A549 (cell line): Measurements from ENCODE around the gene PLEKHA7. TPM values are rescaled to one million over a fixed set of nuclear protein-coding genes. Genes with fewer than 3 reads are reported as not detected.

ENCODE experiments used
- ATAC-seq, 2 experiments: fragments of 200-7000 bp in 1 of 2; fragments of >200 bp in 1 of 2; cut with Nextera tagmentation in 1 of 2; cut with Tn5 transposase in 1 of 2; 3 replicates each; pipeline versions ENCODE4 v1.8.0 to v1.9.1; 2018 to 2020; ENCODE audit warnings: mild to moderate bottlenecking in 1 of 2, moderate library complexity in 1 of 2
- CTCF ChIA-PET: fragments of 300-600 bp; sonication (Branson Sonifier 250); formaldehyde crosslinking; extraction: SDS; loops from one replicate; lab custom pipeline; 2021; ENCODE audit warnings: antibody characterized with exemption, inconsistent platforms; lab: Yijun Ruan, JAX
- POLR2A ChIA-PET: fragments of 350-600 bp; formaldehyde crosslinking; extraction: SDS; loops from one replicate; lab custom pipeline; 2021; ENCODE audit warnings: antibody characterized with exemption, inconsistent platforms; lab: Yijun Ruan, JAX
- DNase-seq, 2 experiments: peaks; one replicate each; pipeline versions ENCODE4 v3.0.0 to v3.0.0-alpha.2; 2011 to 2016; ENCODE audit warnings: low read depth in 1 of 2, low spot score in 1 of 2
- FAIRE-seq: peaks from 2 replicates; lab custom pipeline; 2011; peaks lifted over from hg19 to GRCh38; lab: Jason Lieb, UNC
- H3K27ac ChIP-seq, 2 experiments: fragments of >200 bp; sonication (Bioruptor Twin); formaldehyde crosslinking; 3 replicates each; pipeline ENCODE4 v1.5.1; 2016 to 2017
- H3K4me1 ChIP-seq: fragments of >200 bp; sonication (Bioruptor Twin); formaldehyde crosslinking; 3 replicates; pipeline ENCODE4 v1.6.1; 2016
- H3K4me2 ChIP-seq: fragments of >200 bp; sonication (Bioruptor Twin); formaldehyde crosslinking; 3 replicates; pipeline ENCODE4 v1.6.1; 2016
- H3K4me3 ChIP-seq: fragments of >200 bp; sonication (Bioruptor Twin); formaldehyde crosslinking; 3 replicates; pipeline ENCODE4 v1.5.1; 2016
- H3K9me3 ChIP-seq: fragments of >200 bp; sonication (Bioruptor Twin); formaldehyde crosslinking; 3 replicates; pipeline ENCODE4 v1.6.1; 2016
- BCL3 ChIP-seq: fragments of >200 bp; sonication (Bioruptor Twin); formaldehyde crosslinking; IDR thresholded peaks from 3 replicates; pipeline ENCODE4 v1.6.1; 2016
- CBX2 ChIP-seq: fragments of 200-600 bp; sonication (generic); IDR thresholded peaks from 2 replicates; pipeline ENCODE4 v1.6.1; 2016; ENCODE audit warnings: low read depth, mild to moderate bottlenecking, borderline replicate concordance
- CTCF ChIP-seq: fragments of >200 bp; sonication (Bioruptor Twin); formaldehyde crosslinking; IDR thresholded peaks from 3 replicates; pipeline ENCODE4 v1.5.1; 2016
- E2F6 ChIP-seq: IDR thresholded peaks from 2 replicates; pipeline ENCODE4 v1.6.1; 2012; ENCODE audit warnings: low read depth, borderline replicate concordance
- EHMT2 ChIP-seq: fragments of 200-600 bp; sonication (generic); IDR thresholded peaks from 2 replicates; pipeline ENCODE4 v1.6.1; 2016; ENCODE audit warnings: antibody characterized with exemption, low read depth, mild to moderate bottlenecking, moderate library complexity
- ESRRA ChIP-seq: fragments of 150-350 bp; IDR thresholded peaks from 2 replicates; pipeline ENCODE4 v1.6.1; 2014; ENCODE audit warnings: mild to moderate bottlenecking, low read length, borderline replicate concordance
- FOSB ChIP-seq: fragments of 250-450 bp; sonication (Bioruptor Pico); IDR thresholded peaks from 2 replicates; pipeline ENCODE4 v1.5.0; 2020; ENCODE audit warnings: mild to moderate bottlenecking, moderate library complexity
- FOSL2 ChIP-seq, 2 experiments: fragments of 450-650 bp in 1 of 2; fragments of >200 bp in 1 of 2; sonication (Bioruptor Twin) in 1 of 2; formaldehyde crosslinking; IDR thresholded peaks; 2 replicates each; pipeline versions ENCODE4 v1.5.0 to v1.6.1; 2016 to 2020; ENCODE audit warnings: mild to moderate bottlenecking in 1 of 2, moderate library complexity in 1 of 2
- FOXS1 ChIP-seq: fragments of 250-450 bp; sonication (Bioruptor Pico); IDR thresholded peaks from 2 replicates; pipeline ENCODE4 v1.5.0; 2020; ENCODE audit warnings: mild to moderate bottlenecking, moderate library complexity
- HES2 ChIP-seq: fragments of >200 bp; sonication (Bioruptor Twin); formaldehyde crosslinking; IDR thresholded peaks from 2 replicates; pipeline ENCODE4 v1.6.1; 2016
- HEYL ChIP-seq: fragments of 250-450 bp; sonication (Bioruptor Pico); IDR thresholded peaks from 2 replicates; pipeline ENCODE4 v1.8.0; 2021; ENCODE audit warnings: mild to moderate bottlenecking, moderate library complexity
- HOXA7 ChIP-seq: fragments of 250-450 bp; sonication (Bioruptor Pico); IDR thresholded peaks from 2 replicates; pipeline ENCODE4 v1.5.0; 2020; ENCODE audit warnings: mild to moderate bottlenecking, moderate library complexity
- HOXB5 ChIP-seq: fragments of 250-450 bp; sonication (Bioruptor Pico); IDR thresholded peaks from 2 replicates; pipeline ENCODE4 v1.5.0; 2020; ENCODE audit warnings: mild to moderate bottlenecking, moderate library complexity
- JUN ChIP-seq, 2 experiments: fragments of >200 bp; sonication (Bioruptor Twin); formaldehyde crosslinking; IDR thresholded peaks; 2 replicates in 1 of 2; 3 replicates in 1 of 2; pipeline ENCODE4 v1.6.1; 2016 to 2017
- JUNB ChIP-seq: fragments of >200 bp; sonication (Bioruptor Twin); formaldehyde crosslinking; IDR thresholded peaks from 2 replicates; pipeline ENCODE4 v1.6.1; 2016
- KDM1A ChIP-seq: fragments of 200-600 bp; sonication (generic); IDR thresholded peaks from 2 replicates; pipeline ENCODE4 v1.6.1; 2016; ENCODE audit warnings: low read depth, mild to moderate bottlenecking
- KDM5A ChIP-seq: fragments of 200-600 bp; sonication (generic); IDR thresholded peaks from 2 replicates; pipeline ENCODE4 v1.6.1; 2016; ENCODE audit warnings: antibody characterized with exemption, mild to moderate bottlenecking
- MAX ChIP-seq: IDR thresholded peaks from 2 replicates; pipeline ENCODE4 v1.6.1; 2012
- MAZ ChIP-seq: fragments of 150-350 bp; IDR thresholded peaks from 2 replicates; pipeline ENCODE4 v1.6.1; 2014; ENCODE audit warnings: antibody characterized with exemption, low read depth, low read length, borderline replicate concordance
- MYC ChIP-seq: IDR thresholded peaks from 2 replicates; pipeline ENCODE4 v1.6.1; 2012; ENCODE audit warnings: mild to moderate bottlenecking, inconsistent platforms, low read length, improper control_type of control experiment, borderline replicate concordance
- NFE2L2 ChIP-seq: fragments of 150-350 bp; conservative IDR thresholded peaks from 2 replicates; pipeline ENCODE4 v1.6.1; 2014; ENCODE audit warnings: low read length
- NPAS2 ChIP-seq: fragments of 250-450 bp; sonication (Bioruptor Pico); IDR thresholded peaks from 2 replicates; pipeline ENCODE4 v1.8.0; 2022; ENCODE audit warnings: mild to moderate bottlenecking, moderate library complexity, borderline replicate concordance
- NR3C1 ChIP-seq: fragments of >200 bp; sonication (Bioruptor Twin); formaldehyde crosslinking; IDR thresholded peaks from 3 replicates; pipeline ENCODE4 v1.6.1; 2017
- PBX3 ChIP-seq: IDR thresholded peaks from 2 replicates; pipeline ENCODE4 v1.6.1; 2012
- PHF8 ChIP-seq: fragments of 200-600 bp; sonication (generic); IDR thresholded peaks from 2 replicates; pipeline ENCODE4 v1.6.1; 2016; ENCODE audit warnings: low read depth, mild to moderate bottlenecking, antibody characterized with exemption, moderate library complexity, borderline replicate concordance
- POLR2A ChIP-seq: IDR thresholded peaks from 2 replicates; pipeline ENCODE4 v1.6.1; 2012; ENCODE audit warnings: mild to moderate bottlenecking, low read length
- RARB ChIP-seq: fragments of 250-450 bp; sonication (Bioruptor Pico); IDR thresholded peaks from 2 replicates; pipeline ENCODE4 v1.8.0; 2021; ENCODE audit warnings: mild to moderate bottlenecking, moderate library complexity
- RCOR1 ChIP-seq: fragments of 150-350 bp; IDR thresholded peaks from 2 replicates; pipeline ENCODE4 v1.6.1; 2014; ENCODE audit warnings: antibody characterized with exemption, low read length, low read depth
- RFX5 ChIP-seq: fragments of 450-650 bp; IDR thresholded peaks from 2 replicates; pipeline ENCODE4 v1.7.1; 2014; ENCODE audit warnings: antibody characterized with exemption, mild to moderate bottlenecking, moderate library complexity
- SMC3 ChIP-seq: fragments of >200 bp; sonication (Bioruptor Twin); formaldehyde crosslinking; IDR thresholded peaks from 3 replicates; pipeline ENCODE4 v1.6.1; 2018; ENCODE audit warnings: inconsistent platforms
- TFCP2L1 ChIP-seq: fragments of 250-450 bp; sonication (Bioruptor Pico); IDR thresholded peaks from 2 replicates; pipeline ENCODE4 v1.5.0; 2021; ENCODE audit warnings: mild to moderate bottlenecking
- ZC3H11A ChIP-seq: fragments of 450-650 bp; IDR thresholded peaks from 2 replicates; pipeline ENCODE4 v1.6.1; 2014; ENCODE audit warnings: antibody characterized with exemption, mild to moderate bottlenecking
- ZNF302 ChIP-seq: fragments of 250-450 bp; sonication (Bioruptor Pico); IDR thresholded peaks from 2 replicates; pipeline ENCODE4 v1.9.0; 2021; ENCODE audit warnings: inconsistent platforms, mild to moderate bottlenecking, moderate library complexity
- WGBS: methylation state at CpG from one replicate; pipeline ENCODE4 v1.1.6; 2017; ENCODE audit errors: missing lambda C conversion rate; 5-methylcytosine and 5-hydroxymethylcytosine counted together
- polyA plus RNA-seq, 4 experiments: library from polyadenylated mRNA; depleted of rRNA in 3 of 4; stranded (reverse); fragments of >200 nt; fragmentation: RNase III in 1 of 4; extraction: RNeasy Plus Mini Kit Qiagen cat#74134 plus additional on column Dnase treatment in 1 of 4; gene quantifications; 2 replicates in 3 of 4; 3 replicates in 1 of 4; pipeline ENCODE4 v1.2.3, GENCODE V29; 2011 to 2017

Gene PLEKHA7
- polyA plus RNA-seq, 2 of the 4 experiments (the other 2 are of a cell fraction) = 8.7 to 13.8 TPM

- ATAC-seq = no peak
- Histone ChIP-seq H3K4me3 (no peak overlapping the region), H3K4me1 (peaks cover 21% of the 10 kb centered on the region; the same call in 2 of the 3 replicates), H3K9me3 (no peaks in the 10 kb centered on the region), H3K4me2 (no peak overlapping the region), H3K27ac (no peak overlapping the region)
- TF ChIP-seq E2F6 (no peak), NPAS2 (CRISPR knock-in tag) (no peak), ESRRA (no peak), EHMT2 (no peak), KDM1A (no peak), RFX5 (no peak), KDM5A (no peak), CBX2 (no peak), JUN (IDR thresholded peaks at IDR 0.05) (no peak), PHF8 (no peak), RARB (CRISPR knock-in tag) (no peak), NFE2L2 (no peak), MAX (no peak), PBX3 (no peak), SMC3 (no peak), ZNF302 (CRISPR knock-in tag) (no peak), HOXB5 (no peak), FOSB (CRISPR knock-in tag) (no peak), MAZ (no peak), MYC (no peak)
- POLR2A ChIA-PET = no interaction called here
- FAIRE-seq = no peak
- no peak for DNase-seq
- CTCF ChIA-PET = interaction anchor here (0.7 kb wide), 1 partner anchor 1165 kb away, joined by 3 read pairs; no protein-coding TSS in a partner anchor
Observed at GRCh38 chr11:16953663-16954062, 60.6 kb downstream of the PLEKHA7 start.

GRCh38 chr11:16946477-16947282 lies 67.5 kb downstream of the PLEKHA7 start:
- no peak overlapping the region for H3K4me3 ChIP-seq
- TF ChIP-seq HES2 = no peak
- no peak for TF ChIP-seq ZC3H11A
- no peak for TF ChIP-seq TFCP2L1 (CRISPR knock-in tag)
- TF ChIP-seq KDM5A = no peak
- no peak for TF ChIP-seq ESRRA
- no peak for TF ChIP-seq HEYL (CRISPR knock-in tag)
- TF ChIP-seq CBX2 = no peak
- TF ChIP-seq NR3C1 = no peak
- TF ChIP-seq POLR2A = no peak
- TF ChIP-seq PHF8 = no peak
- TF ChIP-seq JUNB = no peak
- TF ChIP-seq FOXS1 (CRISPR knock-in tag) = no peak
- TF ChIP-seq MYC = no peak
- TF ChIP-seq BCL3 = no peak
- TF ChIP-seq RCOR1 = no peak
- no peak for TF ChIP-seq FOSL2 (IDR thresholded peaks at IDR 0.05)
- TF ChIP-seq FOSL2 (CRISPR knock-in tag; IDR thresholded peaks at IDR 0.05) = no peak
- TF ChIP-seq HOXA7 (CRISPR knock-in tag) = no peak
- no peak for TF ChIP-seq CTCF
- TF ChIP-seq FOSB (CRISPR knock-in tag) = no peak
- H3K9me3 ChIP-seq = no peaks in the 10 kb centered on the region
- ChIA-PET POLR2A (no interaction called here), CTCF (interaction anchor here (0.6 to 3.4 kb wide), 12 partner anchors 9 to 261 kb away, joined by 3 to 41 read pairs (median 4); partner anchors contain the start of gene PIK3C2A)
- no peak for ATAC-seq
- WGBS = 78% methylated on average over 6 of the region's 6 CpGs
- peak overlapping the region in 1 of 2 experiments; percentile 61; a peak in 3 of 6 replicates for H3K27ac ChIP-seq
- no peak for DNase-seq
- FAIRE-seq = no peak
- peaks cover 12% of the 10 kb centered on the region for H3K4me1 ChIP-seq
- H3K4me2 ChIP-seq = no peak overlapping the region
